Kidney (tissue), 14 donors: Measurements from ENCODE around the gene NUP210. TPM values are rescaled to one million over a fixed set of nuclear protein-coding genes. Genes with fewer than 3 reads are reported as not detected.

Source experiments
- DNase-seq, 5 donors: peaks; one replicate each; pipeline ENCODE4 v3.0.0-alpha.2; 2013 to 2020
- FAIRE-seq: peaks from 2 replicates; lab custom pipeline; 2012; peaks lifted over from hg19 to GRCh38; lab: Jason Lieb, UNC
- H3K27ac ChIP-seq, 2 donors: one replicate each; pipeline ENCODE4 v1.7.0; 2013; ENCODE audit warnings: low read depth in 2 of 2, low read length in 2 of 2, inconsistent platforms in 1 of 2
- H3K27me3 ChIP-seq: one replicate; pipeline ENCODE4 v1.7.1; 2013; ENCODE audit warnings: low read length, inconsistent platforms; ENCODE audit not compliant: control insufficient read depth, insufficient read depth
- H3K36me3 ChIP-seq, 3 donors: one replicate each; pipeline versions ENCODE4 v1.7.0 to v1.7.1; 2013; ENCODE audit warnings: low read length in 3 of 3, control low read depth in 1 of 3, inconsistent platforms in 1 of 3; ENCODE audit not compliant: insufficient read depth in 3 of 3, control insufficient read depth in 2 of 3
- H3K4me1 ChIP-seq, 3 donors: one replicate each; pipeline versions ENCODE4 v1.7.0 to v1.7.1; 2013; ENCODE audit warnings: low read length in 3 of 3, inconsistent platforms in 1 of 3, low read depth in 1 of 3; ENCODE audit not compliant: control insufficient read depth in 2 of 3, insufficient read depth in 2 of 3
- H3K4me3 ChIP-seq, 3 donors: one replicate each; pipeline versions ENCODE4 v1.7.0 to v1.8.1; 2013; ENCODE audit warnings: low read length in 3 of 3, control low read depth in 1 of 3, inconsistent platforms in 1 of 3
- H3K9ac ChIP-seq, 3 donors: one replicate each; pipeline versions ENCODE4 v1.7.0 to v1.7.1; 2013; ENCODE audit warnings: low read length in 3 of 3, control low read depth in 1 of 3, inconsistent platforms in 1 of 3
- H3K9me3 ChIP-seq, 3 donors: one replicate each; pipeline versions ENCODE4 v1.7.0 to v1.7.1; 2013; ENCODE audit warnings: low read length in 3 of 3, control low read depth in 1 of 3, inconsistent platforms in 1 of 3; ENCODE audit not compliant: control insufficient read depth in 2 of 3, insufficient read depth in 1 of 3
- intact Hi-C: fragments of 100-400 bp; cut with DNase I; formaldehyde crosslinking; loops from one replicate; pipeline ENCODE4 v1.11.1; 2022
- polyA plus RNA-seq: library from polyadenylated mRNA; stranded (reverse); fragments of 350-450 nt; fragmentation: Illumina TruSeq; extraction: RNeasy Lipid Tissue Mini Kit (QIAGEN cat#74804); gene quantifications from one replicate; pipeline ENCODE4 v1.2.3, GENCODE V29; 2014; ENCODE audit warnings: low read depth, low replicate concordance; ENCODE audit not compliant: insufficient read depth
- total RNA-seq: library from RNA; stranded (reverse); fragmentation: NEBNext Ultra II Directional; extraction: Animal tissue kit (Norgen Biotek cat#: 25700); gene quantifications from one replicate; pipeline ENCODE4 v1.2.1, GENCODE V29; 2021
- TF ChIP-seq, protein P1 (sequence below): IDR thresholded peaks from 3 replicates; pipeline ENCODE4 v1.5.1; 2012; ENCODE audit warnings: mild to moderate bottlenecking, moderate library complexity, borderline replicate concordance; ENCODE audit not compliant: insufficient read depth; ENCODE audit errors: extremely low read depth
- donor health status: control.
- donor health status: control.
- donor health status: control.
- donor health status: control.
- donor health status: control.
- donor health status: DM: yes; HTN: yes; CAD: no.
- donor health status: Normal renal cell carcinoma (clear cell type).

The NUP210 gene
- total and polyA plus RNA-seq, 2 donors from 2014 or later: 5.6 to 22.9 TPM

DNA sequence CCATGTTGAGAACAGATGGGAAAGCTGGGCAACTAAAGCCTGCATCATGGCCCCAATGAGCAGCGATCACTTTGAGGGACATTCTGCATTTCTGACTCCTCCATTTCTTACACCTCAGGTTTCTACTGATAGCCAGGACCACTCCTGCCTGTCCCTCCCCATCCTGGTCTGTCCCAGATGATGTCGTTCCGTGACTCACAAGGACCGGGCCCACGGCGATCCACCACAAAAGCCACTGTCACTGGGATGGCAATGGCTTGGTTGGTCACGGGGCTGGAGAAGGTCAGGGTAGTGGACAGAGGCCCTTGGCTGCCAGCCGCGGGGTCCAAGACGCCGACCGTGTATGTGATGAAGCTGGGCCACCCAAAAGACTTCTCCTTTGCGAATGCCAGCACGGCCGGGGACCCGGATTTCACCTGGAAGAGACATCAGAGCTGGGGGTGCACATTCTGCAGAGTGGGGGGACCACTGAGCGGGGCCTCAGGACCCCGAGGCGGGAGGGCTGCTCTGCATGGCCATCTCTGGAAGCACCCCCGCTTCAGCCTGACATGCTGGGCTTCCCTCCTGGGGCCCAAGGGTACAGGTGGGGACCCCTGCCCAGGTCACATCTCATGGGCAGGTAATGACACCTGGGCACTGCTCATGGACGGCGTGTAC, 100.4 kb downstream of the NUP210 start:
- DNase-seq: no peak
- TF ChIP-seq, protein P1, sequence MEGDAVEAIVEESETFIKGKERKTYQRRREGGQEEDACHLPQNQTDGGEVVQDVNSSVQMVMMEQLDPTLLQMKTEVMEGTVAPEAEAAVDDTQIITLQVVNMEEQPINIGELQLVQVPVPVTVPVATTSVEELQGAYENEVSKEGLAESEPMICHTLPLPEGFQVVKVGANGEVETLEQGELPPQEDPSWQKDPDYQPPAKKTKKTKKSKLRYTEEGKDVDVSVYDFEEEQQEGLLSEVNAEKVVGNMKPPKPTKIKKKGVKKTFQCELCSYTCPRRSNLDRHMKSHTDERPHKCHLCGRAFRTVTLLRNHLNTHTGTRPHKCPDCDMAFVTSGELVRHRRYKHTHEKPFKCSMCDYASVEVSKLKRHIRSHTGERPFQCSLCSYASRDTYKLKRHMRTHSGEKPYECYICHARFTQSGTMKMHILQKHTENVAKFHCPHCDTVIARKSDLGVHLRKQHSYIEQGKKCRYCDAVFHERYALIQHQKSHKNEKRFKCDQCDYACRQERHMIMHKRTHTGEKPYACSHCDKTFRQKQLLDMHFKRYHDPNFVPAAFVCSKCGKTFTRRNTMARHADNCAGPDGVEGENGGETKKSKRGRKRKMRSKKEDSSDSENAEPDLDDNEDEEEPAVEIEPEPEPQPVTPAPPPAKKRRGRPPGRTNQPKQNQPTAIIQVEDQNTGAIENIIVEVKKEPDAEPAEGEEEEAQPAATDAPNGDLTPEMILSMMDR: no peak

DNA sequence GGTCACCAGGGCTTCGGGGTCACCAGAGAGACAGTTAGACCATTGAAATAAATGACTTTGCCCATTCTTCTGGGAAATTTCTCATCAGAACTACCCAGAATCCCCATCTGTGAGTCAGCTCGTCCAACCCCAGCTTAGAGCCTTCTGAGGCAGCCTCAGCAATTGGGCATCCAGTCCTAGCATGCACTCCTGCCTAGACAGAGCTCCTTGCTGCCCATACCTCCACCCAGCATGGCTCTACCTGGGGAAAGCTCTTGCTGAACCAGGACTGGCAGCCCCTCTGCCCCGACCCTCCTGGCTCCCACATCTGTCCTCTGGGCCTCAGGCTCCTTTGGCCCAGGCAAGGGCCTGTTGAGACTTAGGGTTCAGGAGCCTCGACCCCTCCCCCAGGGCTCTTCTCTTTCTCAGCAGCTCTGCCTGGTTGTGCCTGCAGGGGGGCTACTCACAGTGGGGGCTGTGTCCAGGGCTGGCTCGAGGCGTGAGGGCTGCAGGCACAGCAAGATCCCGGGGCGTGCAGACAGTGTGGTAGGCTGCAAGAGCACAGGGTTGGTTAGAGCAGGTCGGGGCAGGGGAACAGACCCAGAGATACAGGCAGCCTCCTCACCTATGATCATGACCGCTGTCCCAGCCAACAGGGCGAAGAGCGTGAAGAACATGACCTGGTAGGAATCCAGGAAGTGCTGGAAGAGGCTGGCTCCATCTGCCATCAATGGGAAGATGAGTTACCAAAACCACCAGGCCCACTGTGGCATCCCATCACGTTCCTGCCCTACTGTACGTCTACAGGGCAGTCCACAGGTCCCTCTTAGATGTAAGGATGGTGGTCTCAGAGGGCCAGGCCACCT, 101.3 kb downstream of the NUP210 start:
- Histone ChIP-seq H3K36me3 (peaks cover 0 to 16% (median 14%) of the 10 kb centered on the region in 3 donors), H3K4me3 (no peak overlapping the region), H3K27me3 (no peaks in the 10 kb centered on the region), H3K9me3 (no peaks in the 10 kb centered on the region), H3K9ac (no peak overlapping the region), H3K4me1 (no peaks in the 10 kb centered on the region), H3K27ac (no peak overlapping the region)
- TF ChIP-seq, protein P1: no peak
- DNase-seq (no peak), FAIRE-seq (no peak)
- intact Hi-C loops: no loop called here

More for the DNA sequence above, 100.4 kb downstream of the NUP210 start:
- Histone ChIP-seq H3K27ac (no peak overlapping the region), H3K4me3 (no peak overlapping the region), H3K9me3 (no peaks in the 10 kb centered on the region), H3K9ac (no peak overlapping the region), H3K36me3 (peaks cover 0 to 15% (median 14%) of the 10 kb centered on the region in 3 donors), H3K4me1 (no peaks in the 10 kb centered on the region), H3K27me3 (no peaks in the 10 kb centered on the region)
- FAIRE-seq: no peak
- intact Hi-C loops: no loop called here

DNA sequence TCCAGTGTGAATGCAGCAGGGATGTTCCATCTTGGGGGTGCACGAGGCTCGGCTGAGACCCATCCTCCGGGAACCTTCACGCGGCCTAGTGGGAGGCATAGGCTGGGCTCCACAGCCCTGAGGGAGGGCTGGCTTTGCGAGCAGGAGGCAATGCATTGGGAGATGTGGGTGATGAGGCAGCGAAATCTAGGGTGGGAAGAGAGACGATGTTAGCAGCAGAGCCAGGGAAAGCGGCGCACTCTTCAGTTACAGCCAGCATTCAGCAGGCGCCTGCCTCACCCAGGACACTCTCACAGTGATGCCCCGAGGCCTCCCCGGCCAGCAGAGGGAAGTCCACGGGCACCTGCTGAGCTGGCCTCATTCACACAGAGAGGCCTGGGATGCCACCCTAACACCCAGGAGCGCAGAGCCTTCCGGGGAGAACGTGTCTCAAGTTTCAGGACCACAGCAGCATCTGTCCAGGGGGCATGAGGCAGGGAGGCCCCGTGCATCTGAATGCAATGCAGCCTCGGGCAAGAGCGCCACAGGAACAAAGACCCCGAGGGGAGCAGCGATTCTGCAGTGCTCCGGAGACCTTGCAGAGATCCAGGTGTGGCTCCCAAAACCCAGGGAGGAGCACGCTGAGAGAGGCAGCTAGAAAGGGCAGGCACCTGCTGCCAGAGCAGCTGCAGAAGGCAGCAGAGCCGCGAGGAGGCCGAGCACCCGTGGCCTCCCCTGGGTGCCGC, 102.4 kb downstream of the NUP210 start:
- Histone ChIP-seq H3K4me3 (no peak overlapping the region), H3K36me3 (peaks cover 0 to 16% (median 14%) of the 10 kb centered on the region in 3 donors), H3K27me3 (no peaks in the 10 kb centered on the region), H3K4me1 (no peaks in the 10 kb centered on the region), H3K9ac (no peak overlapping the region), H3K27ac (no peak overlapping the region), H3K9me3 (no peaks in the 10 kb centered on the region)
- intact Hi-C loops: no loop called here
- FAIRE-seq (no peak), DNase-seq (no peak)
- TF ChIP-seq, protein P1: no peak
